COLO668 (cell line): ENCODE data around the gene PRM2.
"Not testable (repeated sequence)": the region's sequence is repeated elsewhere in the genome, so short reads cannot be mapped to it uniquely, and the experiment has no call there.

ENCODE experiments used
- DNase-seq: peaks from one replicate; lab custom pipeline; 2025; ENCODE audit not compliant: unreplicated experiment; lab: John Stamatoyannopoulos, UW

PRM2 gene

DNA sequence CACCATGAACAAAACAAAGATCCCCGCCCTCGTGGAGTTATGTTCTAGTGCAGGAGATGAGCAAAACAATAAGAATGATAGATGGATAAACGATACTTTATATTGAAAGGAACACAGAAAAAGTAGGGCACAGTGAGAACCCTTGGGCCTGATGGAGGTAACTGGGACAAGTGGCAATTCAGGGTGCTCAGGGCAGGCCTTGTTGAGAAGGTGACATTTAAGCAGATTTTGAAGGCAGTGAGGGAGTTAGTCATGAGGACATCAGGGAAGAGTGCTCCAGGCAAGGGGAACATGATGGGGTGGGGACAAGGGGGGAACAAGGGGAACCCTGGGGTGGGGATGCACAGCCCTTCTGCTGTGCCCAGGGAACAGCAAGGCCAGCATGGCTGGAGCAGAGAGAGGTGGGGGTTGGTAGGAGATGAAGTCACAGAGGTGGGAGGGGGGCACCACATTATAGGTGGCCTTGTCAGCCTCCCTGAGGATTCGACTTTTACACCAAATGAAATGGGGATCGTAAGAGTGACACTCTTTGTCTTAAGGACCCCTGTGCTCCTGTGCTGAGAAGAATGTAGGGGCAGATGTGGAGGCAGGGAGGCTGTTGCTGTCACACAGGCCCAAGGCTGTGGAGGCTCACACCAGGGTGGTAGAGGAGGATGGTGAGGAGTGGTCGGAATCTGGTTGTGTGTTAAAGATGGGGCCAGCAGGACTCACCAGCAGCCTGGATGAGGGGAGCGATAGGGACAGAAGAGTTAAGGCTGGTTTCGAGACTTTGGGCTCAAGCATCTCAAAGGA is 14.0 kb upstream of the PRM2 start:
- DNase-seq: no peak

DNA sequence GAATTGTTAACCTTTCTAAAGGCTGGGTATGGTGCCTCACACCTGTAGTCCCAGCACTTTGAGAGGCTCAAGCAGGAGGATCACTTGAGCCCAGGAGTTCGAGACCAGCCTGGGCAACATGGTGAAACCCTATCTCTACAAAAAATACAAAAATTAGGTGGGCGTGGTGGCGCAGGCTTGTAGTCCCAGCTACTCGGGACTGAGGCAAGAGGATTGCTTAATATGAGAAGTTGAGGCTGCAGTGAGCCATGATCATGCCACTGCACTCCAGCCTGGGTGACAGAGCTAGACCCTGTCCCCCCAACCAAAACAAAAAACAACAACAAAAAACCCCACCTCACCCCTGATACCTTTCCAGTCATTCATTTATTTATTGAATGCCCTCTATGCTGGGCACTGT is 13.4 kb upstream of the PRM2 start:
- not testable (repeated sequence) for DNase-seq

DNA sequence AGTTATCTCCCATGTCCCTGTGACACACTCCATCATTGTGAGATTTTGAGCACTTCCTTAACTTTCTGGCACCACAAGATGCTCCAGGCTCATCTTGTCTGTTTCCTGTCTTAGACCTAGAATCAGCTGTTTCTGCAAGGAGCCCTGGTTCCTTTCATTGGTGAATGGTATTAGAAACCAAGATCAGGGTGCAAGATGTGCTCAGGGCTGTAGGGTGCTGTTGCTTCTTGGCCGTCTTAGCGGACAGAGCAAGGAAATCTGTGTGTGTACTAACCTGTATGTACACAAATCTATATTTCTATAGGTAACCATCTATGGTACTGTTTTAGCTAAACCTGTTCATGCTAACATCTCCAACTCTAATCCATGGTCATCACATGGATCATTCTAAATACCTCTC is 12.9 kb upstream of the PRM2 start:
- no peak for DNase-seq

DNA sequence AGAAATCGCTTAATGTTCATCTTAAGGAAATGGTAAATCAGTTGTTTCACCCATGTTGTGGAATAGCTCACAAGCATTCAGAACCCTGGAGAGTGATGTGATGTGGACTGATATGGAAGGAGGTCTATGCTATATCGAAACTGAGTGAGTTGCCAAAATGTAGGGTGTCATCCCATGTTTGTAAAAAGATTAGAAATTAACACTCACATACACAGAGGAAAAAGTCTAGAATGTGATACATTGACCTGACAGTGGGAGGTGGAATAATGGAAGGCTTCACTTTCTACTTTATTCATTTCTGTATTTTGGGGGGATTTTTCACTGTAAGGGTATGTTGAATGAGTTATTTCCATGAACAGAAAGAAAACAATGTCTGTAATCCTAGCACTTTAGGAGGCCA is 9.6 kb upstream of the PRM2 start:
- no peak for DNase-seq

DNA sequence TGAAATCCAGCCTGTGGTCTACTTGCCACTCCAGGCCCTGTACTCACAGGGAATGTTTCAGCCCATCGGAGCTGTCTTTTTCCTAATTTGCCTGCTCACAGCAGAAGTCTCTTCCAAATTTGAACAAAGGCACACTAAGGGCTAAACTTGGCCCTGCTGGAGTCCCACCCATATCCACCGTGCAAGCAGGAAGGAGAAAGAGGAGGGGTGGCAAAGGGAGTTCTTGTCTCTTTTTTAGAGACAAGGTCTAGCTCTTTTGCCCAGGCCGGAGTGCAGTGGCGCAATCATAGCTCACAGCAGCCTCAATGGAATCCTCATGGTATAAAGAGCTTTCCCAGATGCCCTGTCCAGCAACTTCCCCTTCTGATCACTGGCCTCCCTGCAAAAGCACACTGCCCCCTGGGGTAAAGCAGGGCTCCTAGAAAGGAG is 7.6 kb upstream of the PRM2 start:
- no peak for DNase-seq

DNA sequence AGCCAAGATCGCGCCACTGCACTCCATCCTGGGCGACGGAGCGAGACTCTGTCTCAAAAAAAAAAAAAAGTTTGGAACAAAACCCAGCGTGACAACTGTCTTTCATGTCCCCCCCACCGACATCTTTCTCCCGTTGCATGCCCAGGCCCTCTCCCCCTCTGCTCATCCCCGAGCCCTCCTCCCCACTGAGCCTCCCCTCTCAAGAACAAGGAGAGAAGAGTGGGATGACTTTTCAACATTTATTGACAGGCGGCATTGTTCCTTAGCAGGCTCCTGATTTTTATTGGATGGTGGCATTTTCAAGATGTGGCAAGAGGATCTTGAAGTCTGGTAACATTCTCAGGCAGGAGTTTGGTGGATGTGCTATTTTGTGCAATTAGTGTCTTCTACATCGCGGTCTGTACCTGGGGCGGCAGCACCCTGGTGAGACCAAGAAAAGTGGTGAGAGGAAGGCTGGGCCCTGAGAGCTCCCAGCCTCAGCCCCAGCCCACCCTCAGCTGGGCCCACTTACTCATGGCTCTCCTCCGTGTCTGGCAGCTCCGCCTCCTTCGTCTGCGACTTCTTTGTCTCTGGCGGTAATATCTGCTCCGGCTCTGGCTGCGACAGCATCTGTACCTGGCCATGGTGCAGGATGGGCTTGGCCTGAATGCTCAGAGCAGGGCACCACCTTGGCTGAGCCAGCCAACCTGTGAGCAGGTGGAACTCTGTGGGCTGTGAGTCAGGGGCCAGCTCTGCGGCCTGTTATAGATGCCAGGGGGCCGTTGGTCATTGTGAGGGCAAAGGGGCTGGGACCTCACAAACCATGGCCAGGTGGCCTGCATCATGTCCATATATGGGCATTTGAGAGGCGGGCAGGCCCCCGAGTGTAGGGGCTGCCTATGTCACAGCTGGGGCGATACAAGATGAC is 4.6 kb upstream of the PRM2 start, which contains the start of gene PRM1:
PRM1 (minus strand) TSS at position 715 of the 907 bp plus-strand sequence; CDS start at position 623, 92 bp downstream.
- no peak for DNase-seq

DNA sequence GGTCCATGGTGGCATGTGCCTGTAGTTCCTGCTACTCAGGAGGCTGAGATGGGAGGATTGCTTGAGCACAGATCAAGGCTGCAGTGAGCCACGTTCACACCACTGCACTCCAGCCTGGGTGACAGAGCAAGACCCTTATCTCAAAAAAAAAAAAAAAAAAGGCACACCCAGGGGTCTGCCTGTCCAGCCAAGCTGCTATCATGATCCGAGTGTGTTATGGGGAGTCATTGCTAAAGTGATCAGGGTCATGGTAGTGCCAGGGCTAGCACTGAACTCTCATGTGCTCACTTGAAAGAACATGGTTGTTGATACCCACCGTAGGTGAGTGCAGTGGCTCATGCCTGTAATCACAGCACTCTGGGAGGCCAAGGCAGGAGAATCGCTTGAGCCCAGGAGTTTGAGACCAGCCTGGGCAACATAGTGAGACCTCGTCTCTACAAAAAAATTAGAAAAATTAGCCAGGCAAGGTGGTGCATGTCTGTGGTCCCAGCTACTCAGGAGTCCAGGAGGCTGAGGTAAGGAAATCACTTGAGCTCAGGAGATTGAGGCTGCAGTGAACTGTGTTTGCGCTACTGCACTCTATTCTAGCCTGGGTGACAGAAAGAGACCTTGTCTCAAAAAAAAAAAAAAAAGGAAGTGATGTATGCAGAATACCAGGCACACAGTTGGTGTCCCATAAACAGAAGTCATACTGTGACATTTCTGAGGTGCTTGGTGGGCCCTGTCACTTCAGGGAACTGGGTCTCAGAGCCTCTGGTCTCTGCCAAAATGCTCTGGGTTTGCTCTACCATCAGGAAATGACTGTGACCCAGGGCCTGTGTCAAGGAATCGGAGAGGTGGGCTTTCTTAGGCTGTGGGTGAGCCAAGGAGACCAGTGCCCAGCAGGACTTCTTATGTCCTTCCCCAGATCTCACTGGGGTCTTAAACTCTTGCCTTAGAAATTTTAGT is 2.7 kb upstream of the PRM2 start:
- no peak for DNase-seq

DNA sequence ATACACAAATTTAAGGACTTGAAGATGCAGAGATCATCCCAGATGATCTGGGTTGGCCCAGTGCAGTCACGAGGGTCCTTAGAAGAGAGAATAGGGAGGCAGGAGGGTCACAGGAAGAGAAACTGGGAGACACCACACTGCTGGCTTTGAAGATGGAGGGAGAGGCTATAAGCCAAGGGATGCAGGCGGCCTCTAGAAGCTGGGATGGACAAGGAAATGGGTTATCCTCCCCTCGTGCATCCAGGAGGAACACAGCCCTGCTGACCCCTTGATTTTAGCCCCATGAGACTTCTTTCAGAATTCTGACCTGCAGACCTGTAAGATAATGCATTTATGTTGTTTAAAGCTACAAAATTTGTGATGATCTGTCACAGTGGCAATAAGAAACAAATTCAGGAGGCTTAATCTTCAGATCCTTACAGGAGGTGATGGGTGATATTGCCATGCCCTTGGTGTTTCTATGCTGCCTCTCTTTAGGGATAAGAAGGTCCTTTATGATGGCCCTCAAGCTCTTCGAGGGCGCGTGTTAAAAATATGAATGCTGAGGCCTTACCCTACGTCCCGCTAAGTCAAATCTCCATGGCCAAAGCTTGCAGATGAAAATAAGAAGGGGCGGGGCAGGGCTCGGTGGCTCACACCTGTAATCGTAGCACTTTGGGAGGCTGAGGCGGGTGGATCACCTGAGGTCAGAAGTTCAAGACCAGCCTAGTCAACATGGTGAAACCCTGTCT is 1.5 kb upstream of the PRM2 start:
- no peak for DNase-seq

DNA sequence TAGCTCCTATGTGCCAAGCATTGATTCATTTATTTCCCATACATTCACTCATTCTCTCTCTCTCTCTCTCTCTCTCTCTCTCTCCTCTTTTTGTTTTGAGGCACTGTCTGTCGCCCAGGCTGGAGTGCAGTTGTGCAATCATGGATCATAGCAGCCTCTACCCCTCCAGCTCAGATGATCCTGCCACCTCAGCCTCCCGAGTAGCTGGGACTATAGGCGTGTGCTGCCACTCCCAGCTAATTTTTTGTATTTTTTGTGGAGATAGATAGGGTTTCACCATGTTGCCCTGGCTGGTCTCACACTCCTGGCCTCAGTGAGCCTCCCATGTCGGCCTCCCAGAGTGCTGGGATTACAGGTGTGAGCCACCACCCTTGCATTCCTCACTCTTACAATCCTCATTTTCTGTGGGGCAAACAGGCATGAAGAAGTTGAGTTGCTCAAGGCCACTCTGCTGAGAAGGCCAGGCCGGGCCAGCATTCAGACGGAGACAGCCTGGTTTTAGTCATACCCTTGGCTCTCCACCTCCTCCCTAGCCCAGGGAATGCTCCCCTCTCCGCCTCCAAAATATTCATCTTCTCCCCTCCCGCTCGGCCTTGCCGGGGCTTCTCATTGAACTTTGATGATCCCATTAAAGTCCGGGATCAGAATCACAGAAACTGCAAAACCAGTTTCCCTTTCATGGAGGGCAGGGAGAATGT is 765 bp upstream of the PRM2 start:
- no peak for DNase-seq

DNA sequence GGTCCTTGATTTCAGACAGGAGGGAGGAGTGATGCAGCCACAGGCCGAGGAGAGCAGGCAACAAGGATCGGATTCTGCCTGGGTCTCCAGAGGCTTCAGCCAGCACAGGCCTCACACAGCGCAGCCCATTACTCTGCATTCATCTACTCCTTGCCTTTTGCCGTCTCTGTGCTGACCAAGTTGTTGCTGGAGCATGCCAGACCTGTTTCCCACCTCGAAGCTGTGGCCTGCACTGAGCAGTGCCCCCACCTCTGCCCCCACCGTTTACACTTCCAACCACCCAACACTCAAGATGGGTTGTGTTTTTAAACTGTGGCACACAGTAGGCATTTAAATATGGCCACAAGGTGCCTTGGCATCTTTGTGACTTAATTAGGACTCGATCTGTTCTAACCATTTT is 1.3 kb downstream of the PRM2 start:
- no peak for DNase-seq

DNA sequence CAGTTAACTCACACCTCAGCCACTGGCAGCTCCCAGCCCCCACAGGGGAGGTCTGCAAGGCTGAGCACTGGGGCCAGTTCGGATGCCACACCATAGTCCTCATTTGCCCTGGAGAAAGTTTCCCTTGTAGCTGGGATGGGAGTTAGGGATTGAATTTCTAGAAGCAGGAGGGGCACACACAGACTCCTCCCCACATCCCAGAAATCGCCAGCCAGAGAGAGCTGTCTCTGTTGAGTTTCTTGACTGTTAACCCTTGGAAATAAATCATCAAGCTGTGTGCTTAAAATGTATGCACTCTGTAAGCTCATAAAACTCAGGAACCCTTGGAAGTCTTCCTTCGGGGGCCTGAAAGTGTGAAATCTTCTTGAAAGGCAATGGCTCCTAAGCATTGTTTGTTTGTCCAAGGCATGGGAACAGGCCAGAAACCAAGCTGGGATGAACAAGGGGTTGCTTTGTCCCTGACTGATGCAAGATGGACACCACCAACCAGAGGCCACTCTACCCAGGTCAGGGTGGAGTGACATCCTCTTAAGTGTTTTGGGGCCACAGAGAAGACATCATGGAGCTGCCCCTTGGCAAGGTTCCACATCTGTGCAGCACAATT is 2.5 kb downstream of the PRM2 start:
- DNase-seq: no peak

DNA sequence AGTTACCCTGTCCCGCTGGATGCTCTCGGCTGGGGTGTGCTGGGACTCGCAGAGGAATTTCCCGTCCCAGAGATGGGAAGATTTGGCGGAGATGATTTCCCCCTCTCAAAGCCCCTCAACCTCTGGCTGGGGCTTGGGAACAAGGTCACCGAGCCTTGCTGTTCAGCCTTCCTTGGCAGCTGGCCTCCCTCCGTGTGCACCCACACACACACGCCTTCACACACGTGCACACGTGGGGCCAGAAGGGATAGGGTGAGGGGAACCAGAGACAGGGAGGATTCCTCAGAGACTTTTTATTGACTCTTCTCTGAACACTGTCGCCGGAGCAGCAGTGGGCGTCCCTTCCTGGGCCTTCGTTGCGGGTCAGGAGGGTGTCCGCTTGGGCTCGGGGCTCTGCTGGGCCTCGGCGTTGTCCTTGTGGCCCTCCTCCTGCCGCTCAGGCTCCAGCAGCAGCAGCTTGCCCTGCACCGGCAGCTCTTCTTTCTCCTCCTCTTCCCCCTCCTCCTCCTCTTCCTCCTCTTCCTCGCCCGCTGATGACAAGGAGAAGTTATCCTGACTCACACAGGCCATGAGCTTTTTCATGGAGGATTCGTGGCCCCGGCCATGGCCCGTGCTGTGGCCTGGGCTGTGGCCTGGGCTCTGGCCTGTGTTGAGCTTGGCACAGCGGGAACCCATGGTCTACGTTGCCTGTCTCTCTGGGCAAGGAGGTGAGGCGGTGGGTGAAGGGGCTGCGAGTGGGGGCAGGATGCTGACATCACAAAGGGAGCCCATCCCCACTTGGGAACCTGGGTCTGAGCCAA is 3.2 kb downstream of the PRM2 start, which contains the start of gene PRM3:
PRM3 (minus strand) TSS at position 709 of the 800 bp plus-strand sequence; CDS start at position 675, 34 bp downstream.
- no peak for DNase-seq

DNA sequence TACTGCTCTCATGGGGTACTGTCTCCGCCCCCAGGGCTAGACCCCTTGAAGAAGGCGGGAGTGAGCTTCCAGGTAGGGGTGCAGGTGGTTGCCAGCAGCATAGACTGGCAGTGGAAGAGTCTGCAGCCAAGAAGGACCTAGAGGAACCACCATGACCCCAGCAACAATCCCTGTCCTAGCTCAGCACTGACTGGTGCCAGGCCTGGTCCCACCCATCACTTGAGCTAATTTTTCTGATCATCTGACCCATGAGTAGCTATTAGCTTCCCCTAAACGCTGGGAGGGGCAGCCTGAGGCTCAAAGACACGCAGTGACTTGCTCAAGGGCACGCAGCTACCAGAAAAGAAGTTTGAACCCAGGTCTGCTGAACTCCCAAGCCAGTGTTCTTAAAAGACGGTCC is 3.8 kb downstream of the PRM2 start:
- no peak for DNase-seq

DNA sequence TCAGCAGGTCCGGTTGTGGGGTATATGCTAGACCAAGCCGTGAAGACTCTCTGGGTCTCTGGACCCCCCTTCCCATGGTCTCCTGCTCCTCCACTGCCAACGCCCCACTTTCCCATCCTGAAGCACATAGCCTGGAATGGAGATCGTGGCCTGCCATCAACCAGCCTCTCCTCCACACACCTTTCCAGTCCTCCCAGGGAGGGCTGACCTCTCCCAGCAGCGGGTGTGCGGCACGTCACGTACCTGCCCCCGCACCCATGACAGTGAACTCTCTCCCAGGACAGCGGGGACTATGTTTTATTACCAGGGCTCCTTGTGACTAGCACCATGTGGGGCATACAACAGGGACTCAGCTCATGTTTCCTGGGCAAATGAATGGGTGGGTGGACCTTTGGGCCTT is 4.7 kb downstream of the PRM2 start:
- no peak for DNase-seq

DNA sequence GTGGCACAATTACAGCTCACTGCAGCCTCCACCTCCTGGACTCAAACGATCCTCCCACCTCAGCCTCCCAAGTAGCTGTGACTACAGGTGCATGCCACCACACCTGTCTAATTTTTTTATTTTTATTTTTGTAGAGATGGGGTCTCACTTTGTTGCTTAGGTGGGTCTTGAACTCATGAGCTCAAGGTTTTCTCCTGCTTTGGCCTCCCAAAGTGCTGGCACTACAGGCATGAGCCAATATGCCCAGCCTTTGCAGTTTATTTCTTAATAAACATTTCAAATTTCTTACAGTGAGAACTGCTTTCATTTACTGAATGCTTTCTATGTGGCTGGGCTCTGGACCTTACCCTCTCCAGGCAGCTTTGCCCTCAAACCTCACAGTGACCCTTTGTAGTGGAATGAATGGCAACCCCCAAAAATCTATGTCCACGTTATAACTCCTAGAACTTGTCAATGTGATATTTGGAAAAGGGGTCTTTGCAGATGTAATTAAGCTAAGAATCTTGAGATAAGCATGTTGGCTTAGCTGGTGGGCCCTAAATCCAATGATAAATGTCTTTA is 5.6 kb downstream of the PRM2 start:
- no peak for DNase-seq

DNA sequence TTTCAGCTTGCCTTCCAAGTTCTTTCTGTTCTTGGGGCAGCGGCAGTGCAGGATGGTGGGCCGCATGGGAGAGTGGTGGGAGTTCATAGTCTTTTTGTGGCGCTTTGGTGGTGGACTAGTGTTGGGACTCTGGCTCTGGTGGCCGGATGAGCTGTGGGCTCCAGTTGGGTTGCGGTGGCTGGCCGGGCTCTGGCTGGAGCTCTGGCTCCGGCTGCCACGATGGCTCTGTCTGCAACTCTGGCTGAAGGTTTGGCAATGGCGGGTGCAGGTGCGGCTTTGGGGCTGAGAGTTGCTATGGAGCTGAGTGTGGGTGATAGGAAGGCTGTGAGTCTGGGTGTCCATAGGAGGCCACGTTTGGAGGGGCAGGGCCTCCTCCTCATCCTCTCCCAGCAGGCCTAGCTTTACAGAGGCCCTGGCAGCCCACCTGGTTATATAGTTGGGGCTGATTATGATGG is 7.3 kb downstream of the PRM2 start, which contains the start of gene TNP2:
TNP2 (minus strand) TSS at position 405 of the 455 bp plus-strand sequence; CDS start at position 342, 63 bp downstream.
- no peak for DNase-seq

DNA sequence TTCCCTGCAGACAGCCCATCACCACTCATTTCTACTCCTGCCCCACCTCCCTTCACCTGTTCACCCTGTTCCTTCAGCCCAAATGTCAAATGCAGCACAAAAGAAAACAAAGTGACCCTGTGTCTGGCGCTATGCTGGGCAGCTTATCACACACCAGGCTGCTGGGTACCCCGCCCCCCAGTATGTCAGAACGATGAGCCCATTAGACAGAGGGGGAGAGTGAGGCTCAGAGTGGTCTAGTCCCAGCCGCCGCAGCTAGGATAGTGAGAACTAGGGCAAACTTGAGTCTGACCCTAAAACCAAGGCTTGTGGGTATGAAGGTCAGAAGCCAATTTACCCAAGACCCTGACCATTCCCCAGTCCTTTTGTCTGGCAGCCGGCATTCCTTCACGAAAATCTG is 11.2 kb downstream of the PRM2 start:
- DNase-seq: no peak
